IMR-90 (cell line): ENCODE results near the gene NOS1.

Experiments
- CEBPB ChIP-seq: IDR thresholded peaks from 2 replicates; pipeline ENCODE4 v1.6.1; 2012; ENCODE audit warnings: low read depth, low read length, improper control_type of control experiment
- CTCF ChIP-seq: conservative IDR thresholded peaks from 2 replicates; pipeline ENCODE4 v1.5.1; 2012; ENCODE audit warnings: mild to moderate bottlenecking, low read depth, low read length, improper control_type of control experiment
- MAFK ChIP-seq: IDR thresholded peaks from 2 replicates; pipeline ENCODE4 v1.6.1; 2012; ENCODE audit warnings: low read depth, low read length, improper control_type of control experiment
- MAZ ChIP-seq: IDR thresholded peaks from 2 replicates; pipeline ENCODE4 v1.6.1; 2012; ENCODE audit warnings: low read depth, mild to moderate bottlenecking, low read length, improper control_type of control experiment, moderate library complexity, borderline replicate concordance
- MXI1 ChIP-seq: IDR thresholded peaks from 2 replicates; pipeline ENCODE4 v1.6.1; 2012; ENCODE audit warnings: low read depth, mild to moderate bottlenecking, low read length, moderate library complexity, borderline replicate concordance
- POLR2A ChIP-seq: IDR thresholded peaks from 2 replicates; pipeline ENCODE4 v1.6.1; 2012; ENCODE audit warnings: mild to moderate bottlenecking, low read depth, low read length
- RAD21 ChIP-seq: IDR thresholded peaks from 2 replicates; pipeline ENCODE4 v1.6.1; 2012; ENCODE audit warnings: low read length, improper control_type of control experiment
- RCOR1 ChIP-seq: IDR thresholded peaks from 2 replicates; pipeline ENCODE4 v1.6.1; 2012; ENCODE audit warnings: mild to moderate bottlenecking, low read length, improper control_type of control experiment; ENCODE audit not compliant: insufficient replicate concordance
- RFX5 ChIP-seq: IDR thresholded peaks from 2 replicates; pipeline ENCODE4 v1.8.0; 2012; ENCODE audit warnings: low read depth, mild to moderate bottlenecking, low read length, moderate library complexity
- USF2 ChIP-seq: fragments of 150-350 bp; IDR thresholded peaks from 2 replicates; pipeline ENCODE4 v1.6.1; 2017; ENCODE audit warnings: mild to moderate bottlenecking, antibody characterized with exemption, low read length, low read depth

GRCh38 chr12:117235261-117235660, 126.2 kb downstream of the NOS1 start:
- no peak for TF ChIP-seq POLR2A
- no peak for TF ChIP-seq CTCF
- no peak for TF ChIP-seq RFX5
- no peak for TF ChIP-seq RAD21
- no peak for TF ChIP-seq RCOR1
- no peak for TF ChIP-seq USF2
- TF ChIP-seq MAFK = no peak
- TF ChIP-seq MXI1 = no peak
- TF ChIP-seq CEBPB = no peak
- no peak for TF ChIP-seq MAZ
